GM18909 (cell line): ENCODE data around the gene KL.

Experiments
- ATAC-seq: cut with Tn5 transposase; IDR thresholded peaks from one replicate; pipeline ENCODE4 v1.9.1; 2021; ENCODE audit warnings: mild to moderate bottlenecking; ENCODE audit not compliant: unreplicated experiment, poor library complexity

KL gene

GRCh38 chr13:33033051-33033812 is 17.0 kb downstream of the KL start:
- ATAC-seq, result peak; percentile 90

- ATAC-seq, result no peak
These were observed 17.8 kb downstream of the KL start for GRCh38 chr13:33033986-33034385.

DNA sequence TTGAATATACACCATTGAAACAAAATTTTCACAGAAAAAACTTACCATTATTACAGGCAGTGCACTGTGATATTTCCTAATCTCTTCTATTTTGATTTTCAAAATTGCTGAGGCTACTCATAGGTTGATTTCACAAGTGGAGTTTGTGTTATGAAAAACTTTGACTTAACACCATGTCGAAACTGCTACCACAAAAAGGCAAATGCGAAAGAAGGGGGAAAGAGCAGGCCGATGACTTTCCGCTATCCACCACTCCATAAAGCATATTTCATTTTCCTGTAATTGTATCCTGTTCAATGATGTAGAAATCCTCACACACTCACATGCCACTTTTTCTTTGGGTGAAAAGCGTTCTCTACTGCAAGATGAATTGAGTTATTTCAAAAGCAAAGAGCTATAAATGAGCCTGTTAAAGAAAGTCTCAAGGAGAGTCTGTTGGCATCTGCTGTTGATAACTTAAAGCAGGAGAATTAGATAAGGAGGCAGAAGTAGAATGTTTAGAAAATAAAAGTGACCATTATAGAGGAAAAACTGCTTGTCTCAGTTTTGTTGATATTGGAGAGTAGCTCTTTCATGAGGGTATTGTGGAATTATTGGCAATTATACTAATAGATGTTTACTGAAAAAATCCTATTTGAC is 18.8 kb downstream of the KL start:
- ATAC-seq, result no peak

DNA sequence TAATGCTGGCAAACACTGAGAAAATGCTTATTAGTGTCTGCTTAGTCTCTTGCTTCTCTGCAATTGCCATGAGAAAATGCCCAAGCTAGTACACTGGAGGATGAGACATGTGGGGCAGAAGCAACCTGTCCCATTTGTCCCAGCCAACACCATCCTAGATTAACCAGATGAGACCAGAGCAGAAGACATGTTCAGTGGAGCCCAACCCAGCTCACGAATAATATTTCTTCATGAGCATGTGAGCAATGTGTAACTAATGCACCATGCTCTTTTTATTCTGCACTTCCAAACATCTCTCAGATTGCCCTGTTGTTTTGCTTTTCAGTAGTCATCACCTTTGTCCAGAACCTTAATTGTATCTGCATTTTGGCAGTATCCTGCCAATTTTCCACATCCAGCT is 21.4 kb downstream of the KL start:
- ATAC-seq, result no peak

- no peak for ATAC-seq
These were observed 23.9 kb downstream of the KL start for GRCh38 chr13:33040090-33040489.

- no peak for ATAC-seq
These were observed 29.8 kb downstream of the KL start for GRCh38 chr13:33045851-33046592.

DNA sequence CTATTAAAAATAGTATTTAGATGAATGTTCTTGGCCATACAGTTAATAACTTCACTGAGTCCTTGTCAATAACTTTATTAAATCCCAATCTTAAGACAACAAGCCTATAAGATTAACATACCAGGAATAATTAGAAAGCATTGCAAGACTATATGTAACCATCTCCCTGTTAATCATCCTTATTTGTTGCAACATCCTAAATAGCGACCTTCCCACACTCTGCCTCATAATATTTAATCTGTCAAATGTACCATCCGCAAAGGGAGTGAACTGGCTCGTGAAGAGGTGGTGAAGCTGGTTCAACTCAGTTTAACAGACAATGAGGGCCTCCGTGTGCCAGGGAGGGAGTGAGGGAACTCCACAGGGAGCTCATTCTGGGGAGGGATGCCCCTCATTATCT is 33.9 kb downstream of the KL start:
- ATAC-seq, result no peak

DNA sequence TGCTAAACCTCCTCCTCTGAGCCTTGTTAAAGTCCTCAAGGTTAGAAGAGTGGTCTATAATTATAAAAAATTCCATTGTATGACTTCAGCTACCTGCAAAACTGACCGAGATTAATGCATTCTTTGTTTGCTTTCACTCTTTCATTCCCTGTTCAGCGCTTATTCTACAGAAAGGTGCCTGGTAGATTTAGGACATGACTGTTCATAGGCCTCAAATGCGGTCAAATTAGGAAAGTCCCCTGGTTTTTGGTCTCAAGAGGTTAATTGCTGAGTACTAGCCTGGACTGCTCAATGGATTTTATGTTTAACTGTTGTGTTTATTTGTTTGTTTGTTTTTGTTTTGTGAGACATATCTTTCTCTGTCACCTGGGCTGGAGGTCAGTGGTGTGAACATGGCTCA is 35.4 kb downstream of the KL start:
- no peak for ATAC-seq

DNA sequence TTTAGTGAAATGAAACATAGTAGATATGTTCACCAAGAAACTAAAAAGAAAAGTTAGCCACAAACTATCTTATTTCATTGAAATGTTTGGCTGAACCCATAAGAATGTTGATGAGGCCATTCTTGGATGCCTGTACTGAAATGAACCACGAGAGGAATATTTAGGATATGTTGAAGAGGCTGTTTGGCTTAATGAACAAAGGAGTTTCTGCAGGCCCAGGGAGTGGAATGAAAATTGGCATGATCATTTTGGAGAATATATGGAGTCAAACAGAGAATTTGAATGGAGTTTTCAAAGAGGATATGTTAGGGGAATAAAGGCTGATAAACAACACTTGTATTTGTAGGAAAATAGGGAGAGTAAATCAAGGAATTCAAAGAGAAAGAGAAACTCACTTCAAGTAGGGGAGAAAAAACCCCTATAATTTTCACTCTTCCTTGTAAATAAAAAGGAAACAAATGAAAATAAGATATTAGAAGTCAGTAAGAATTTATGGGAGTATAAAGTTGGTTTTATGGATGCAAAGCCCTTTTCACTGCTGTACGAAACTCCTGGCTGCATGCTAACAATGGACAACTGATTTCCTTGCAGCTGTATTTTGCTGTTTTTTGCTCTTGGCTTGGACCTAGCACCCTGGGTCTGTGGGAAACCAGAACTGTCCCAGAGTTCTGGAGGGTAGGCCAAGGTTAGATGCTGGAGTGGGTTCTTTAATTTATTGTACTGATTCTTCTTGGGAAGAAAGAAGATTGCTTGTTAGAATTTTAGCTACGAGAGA is 36.5 kb downstream of the KL start:
- ATAC-seq, result no peak

DNA sequence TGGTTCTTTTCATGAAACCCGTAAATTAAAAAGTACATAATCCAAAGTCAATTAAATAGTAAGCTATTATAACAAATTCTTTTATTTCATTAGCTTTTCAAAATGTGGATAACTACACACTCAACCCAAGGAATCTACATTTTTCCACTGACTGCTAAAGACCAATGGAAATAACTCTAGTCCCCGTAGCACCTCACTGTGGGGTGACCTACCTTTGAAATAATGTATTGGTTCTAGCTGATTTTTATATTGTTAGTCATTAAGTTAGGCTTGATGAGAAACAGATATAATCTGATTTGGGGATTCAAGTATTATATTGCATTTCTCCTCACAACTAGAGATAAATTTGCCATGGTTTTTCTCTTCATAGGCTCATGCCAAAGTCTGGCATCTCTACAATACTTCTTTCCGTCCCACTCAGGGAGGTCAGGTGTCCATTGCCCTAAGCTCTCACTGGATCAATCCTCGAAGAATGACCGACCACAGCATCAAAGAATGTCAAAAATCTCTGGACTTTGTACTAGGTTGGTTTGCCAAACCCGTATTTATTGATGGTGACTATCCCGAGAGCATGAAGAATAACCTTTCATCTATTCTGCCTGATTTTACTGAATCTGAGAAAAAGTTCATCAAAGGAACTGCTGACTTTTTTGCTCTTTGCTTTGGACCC is 37.3 kb downstream of the KL start:
- ATAC-seq, result no peak

- ATAC-seq, result peak; percentile 53
These were observed 41.0 kb downstream of the KL start for GRCh38 chr13:33057019-33057780.

DNA sequence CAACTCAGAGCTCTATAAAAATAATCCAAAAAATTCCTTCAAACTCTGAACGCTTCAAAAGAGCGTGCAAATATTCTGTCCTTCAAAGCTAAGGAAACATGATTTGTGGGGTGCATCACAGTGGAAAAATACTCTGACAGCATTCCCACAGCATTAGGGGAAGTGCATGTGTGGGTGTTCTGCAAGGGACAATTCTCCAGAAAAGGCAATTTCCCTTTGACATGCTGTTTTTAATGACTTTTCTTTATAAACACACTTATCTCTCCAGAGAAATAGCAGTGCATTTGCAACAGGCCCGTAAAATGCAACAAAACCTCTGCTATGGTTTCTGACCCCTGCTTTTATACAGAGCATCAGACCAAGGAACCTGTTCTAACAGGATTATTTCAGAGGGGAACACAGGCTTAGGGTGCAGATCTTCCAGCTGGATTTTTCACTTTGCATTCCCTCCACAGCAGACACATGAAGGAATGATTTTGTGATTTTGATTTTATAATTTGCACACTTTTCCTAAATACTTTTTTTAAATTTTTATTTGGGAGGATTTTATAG is 42.6 kb downstream of the KL start:
- no peak for ATAC-seq

GRCh38 chr13:33060815-33061214 is 44.6 kb downstream of the KL start:
- ATAC-seq, result no peak

DNA sequence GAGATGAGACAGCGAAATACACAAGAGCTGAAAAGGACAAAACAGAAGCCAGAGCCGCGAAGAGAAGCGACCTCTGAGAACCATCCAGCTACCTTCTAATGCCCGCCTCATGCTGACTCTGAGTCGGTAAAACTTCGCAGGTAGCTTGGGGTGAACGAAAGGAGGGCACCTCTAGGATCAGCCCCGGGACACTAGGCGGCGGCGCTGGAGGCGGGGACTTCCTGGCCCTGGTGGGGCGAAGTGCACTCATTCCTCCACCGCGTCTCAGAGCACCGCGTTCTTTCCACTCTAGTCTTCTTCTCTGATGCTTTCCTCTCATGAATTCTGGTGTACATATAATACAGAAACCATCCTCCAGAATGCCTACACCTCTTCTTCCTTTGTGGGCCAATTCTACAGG is 50.1 kb downstream of the KL start:
- no peak for ATAC-seq

- no peak for ATAC-seq
These were observed 53.1 kb downstream of the KL start for GRCh38 chr13:33069365-33069764.

GRCh38 chr13:33070713-33071112 is 54.5 kb downstream of the KL start:
- no peak for ATAC-seq

DNA sequence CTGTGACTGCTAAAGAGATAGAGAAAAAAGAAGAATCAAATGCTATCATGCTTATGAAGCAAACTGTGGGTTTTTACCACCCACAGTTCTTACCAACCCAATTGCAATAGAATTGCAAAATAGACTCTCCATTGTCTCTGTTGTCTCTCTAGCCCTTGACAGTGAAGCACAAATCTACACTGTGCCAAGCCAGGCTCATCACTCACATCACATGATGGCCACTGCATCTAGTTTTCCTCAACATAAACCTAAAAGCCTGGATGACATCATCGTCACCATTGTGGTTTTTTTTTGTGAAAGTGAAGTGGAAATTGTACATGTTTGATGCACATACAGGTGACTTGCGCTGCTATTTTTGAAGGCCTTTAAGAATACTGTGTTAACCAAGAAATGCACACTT is 56.1 kb downstream of the KL start:
- no peak for ATAC-seq

DNA sequence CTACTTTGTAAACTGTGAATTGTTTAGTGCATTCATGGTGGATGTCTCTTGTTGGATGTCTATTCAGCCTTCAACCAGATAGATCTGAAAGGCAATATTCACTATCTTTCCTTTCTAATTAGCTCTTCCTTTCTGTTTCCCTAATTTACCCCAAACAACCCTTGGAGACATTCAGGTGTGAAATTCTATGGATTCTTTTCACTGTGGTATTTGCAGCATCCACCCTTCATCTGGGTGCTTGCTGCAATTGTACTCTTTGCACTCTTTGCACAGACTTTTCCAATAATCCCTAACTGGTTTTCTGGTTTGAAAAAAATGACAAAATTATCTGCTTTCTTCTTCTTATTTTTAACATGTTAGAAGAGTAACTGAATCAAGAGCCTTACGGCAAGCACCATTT is 56.5 kb downstream of the KL start:
- ATAC-seq, result no peak

GRCh38 chr13:33073338-33073737 is 57.1 kb downstream of the KL start:
- ATAC-seq, result no peak
